NCI-H146 (cell line): Measurements from ENCODE around the gene FEN1.

Source experiments
- DNase-seq: peaks from one replicate; lab custom pipeline; 2025; lab: John Stamatoyannopoulos, UW

FEN1 gene

GRCh38 chr11:61817471-61818202 is 24.9 kb downstream of the FEN1 start:
- no peak for DNase-seq

- DNase-seq, result no peak
Observed at GRCh38 chr11:61820174-61820573, 27.5 kb downstream of the FEN1 start.

DNA sequence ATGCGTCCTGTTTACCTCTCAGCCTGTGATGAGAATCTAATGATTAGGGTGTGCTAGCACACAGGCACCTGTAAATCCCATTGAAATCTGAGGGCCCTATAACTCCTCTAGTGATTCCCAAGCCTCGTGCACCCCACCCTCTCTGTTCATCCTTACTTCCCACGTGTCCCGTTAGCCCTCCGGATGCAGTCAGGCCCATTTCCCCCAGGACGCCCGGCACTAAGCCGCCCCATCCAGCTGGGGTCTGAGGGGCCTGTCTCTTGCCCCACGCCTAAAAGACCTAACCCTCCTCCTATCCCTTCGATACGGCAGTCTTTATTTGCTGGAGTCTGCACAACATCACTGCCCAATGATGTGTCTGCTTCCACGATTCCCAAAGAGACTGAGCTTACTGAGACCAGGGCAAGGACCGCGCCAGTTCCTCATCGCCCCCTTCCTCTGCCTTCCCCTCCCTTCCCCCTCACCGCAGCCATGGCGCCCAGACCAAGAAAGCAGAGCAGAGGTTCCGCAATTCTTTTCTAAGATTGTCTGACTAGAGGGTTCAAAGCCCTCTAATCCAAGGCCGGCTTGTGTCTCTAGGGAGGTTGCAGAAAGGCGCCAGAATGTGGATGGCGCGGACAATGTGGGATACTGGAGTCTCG is 34.3 kb downstream of the FEN1 start:
- DNase-seq, result peak; percentile 74

DNA sequence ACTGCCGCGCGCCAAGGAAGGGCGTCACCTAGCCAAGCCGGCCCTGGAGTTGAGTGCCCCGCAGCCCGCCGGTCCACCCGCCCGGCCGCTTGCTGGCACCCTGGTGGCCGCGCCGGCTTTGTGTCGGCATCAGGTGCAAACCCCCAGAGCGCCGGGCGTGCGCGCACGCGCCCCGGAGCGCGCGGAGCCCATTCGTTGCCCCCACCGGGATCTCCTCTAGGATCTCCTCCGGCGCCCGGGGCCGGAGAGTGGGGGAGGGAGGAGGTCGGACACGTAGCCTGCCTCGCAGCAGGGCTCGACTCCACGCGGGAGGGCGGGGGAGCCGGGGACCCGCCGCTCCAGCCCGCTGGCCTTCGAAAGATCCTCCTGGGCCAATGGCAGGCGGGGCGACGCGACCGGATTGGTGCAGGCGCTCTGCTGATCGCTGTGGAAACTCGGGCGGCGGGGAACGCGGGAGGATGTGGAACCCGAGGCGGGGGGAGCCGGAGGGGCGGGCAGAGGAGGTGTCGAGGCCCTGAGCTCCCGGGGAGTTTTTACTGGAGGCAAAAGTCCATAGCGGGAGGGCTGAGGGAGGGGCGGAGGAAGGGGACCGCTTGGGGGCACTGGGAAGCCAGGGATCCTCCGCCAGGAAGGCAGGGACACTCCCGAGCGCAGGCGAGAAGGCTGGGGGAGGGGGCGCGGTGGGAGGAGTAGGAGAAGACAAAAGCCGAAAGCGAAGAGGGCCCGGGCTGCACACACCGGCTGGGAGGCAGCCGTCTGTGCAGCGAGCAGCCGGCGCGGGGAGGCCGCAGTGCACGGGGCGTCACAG is 35.1 kb downstream of the FEN1 start, which contains the start of gene FADS2:
TSS of gene FADS2 (plus strand) at position 730 of the 808 bp plus-strand sequence. CDS start 91 bp downstream, outside the sequence.
- DNase-seq, result peak; percentile 99

- no peak for DNase-seq
Observed at GRCh38 chr11:61828379-61828628, 35.6 kb downstream of the FEN1 start.

DNA sequence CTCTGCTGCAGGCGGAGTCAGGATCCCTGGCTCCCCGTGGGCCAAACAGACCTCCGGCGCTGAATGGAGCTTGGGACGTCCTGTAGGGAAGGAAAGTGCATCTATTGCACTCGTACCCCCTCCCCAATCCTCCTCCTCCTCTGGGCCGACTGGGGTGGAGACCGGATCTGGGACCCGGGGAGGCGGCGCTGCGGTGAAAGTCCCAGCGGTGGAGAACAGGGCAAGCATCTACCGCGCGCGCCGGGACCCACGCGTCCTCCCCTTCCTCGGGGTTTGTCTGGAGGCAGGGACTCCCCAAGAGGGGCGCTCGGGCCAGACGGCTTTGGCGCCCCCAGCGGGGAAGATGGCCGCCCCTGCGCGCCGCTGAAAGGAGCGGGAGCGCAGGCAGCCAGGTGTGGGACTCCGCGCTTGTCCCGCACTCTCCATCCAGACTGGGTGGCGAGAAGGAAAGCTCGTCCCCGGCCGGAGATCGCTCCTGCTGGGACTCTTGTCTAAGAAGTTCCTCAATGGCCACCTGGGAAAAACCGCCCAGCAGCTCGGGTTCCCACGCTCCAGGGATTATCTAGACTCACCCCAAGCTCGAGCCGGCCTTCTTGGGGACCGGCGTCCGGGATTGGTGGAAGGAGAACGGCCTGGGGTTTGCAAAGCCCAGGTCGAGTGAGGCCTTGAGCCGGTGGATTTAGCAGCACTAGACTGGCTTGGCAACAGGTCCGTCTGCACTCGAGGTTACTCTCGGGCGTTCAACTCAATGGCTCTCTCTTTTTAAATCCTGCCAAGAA is 36.1 kb downstream of the FEN1 start:
- peak; percentile 64 for DNase-seq

DNA sequence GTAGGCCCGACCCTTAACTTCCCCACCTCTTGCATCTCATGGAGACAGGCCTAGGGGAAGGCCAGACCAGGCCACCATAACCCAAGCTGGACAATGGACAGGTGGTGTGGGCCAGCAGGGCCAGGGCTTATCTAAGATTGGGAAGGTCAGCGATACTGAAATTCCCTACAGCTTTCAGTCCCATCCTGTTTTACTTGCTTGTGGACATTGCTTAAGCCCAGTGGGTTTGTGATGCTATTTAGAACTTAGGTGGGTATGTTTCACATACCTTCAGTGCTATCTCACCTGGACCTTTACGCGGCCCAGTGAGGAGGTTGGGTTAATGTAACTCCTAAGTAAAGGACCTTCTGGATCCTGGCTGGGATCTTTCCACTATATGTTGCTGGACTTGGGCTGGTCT is 37.1 kb downstream of the FEN1 start:
- DNase-seq, result no peak

DNA sequence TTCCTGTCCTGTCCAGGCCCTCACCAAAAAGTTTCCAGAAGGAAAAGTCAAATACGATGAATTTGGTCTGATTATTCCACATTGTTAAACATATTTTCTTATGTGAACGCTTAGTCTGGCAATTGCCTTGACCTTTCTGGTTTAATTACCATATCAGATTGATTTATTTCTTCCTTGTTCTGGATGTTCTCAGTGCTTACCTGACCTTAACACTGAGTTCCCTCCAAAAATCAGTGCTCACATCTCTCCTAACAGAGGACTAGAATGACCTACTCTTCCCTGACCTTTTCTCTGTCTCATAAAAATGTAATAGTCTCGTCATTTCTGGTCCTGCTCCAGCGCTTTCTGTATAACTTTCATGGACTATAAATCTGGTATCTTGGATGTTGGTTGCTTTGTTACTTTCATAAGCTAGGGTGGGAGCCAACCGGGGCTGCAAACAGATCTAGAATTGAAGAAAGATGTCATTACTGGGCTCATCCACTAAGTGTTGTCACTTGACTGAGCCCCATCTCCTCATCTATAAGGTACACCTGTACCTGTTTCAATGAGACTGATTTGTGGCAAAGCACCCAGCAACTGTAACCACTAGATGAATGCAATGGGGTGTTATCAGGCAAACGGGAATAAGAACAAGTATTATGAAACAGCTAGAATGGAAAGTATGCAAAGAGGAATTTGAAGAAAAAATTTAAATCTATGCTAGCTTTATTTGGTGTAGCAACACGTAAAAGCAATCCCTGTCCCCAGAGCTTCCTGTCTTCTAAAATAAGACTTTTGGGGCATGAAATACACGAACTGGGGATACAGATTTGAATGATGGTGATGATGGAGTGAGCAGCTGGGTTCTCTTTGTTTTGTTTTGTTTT is 37.8 kb downstream of the FEN1 start:
- no peak for DNase-seq

DNA sequence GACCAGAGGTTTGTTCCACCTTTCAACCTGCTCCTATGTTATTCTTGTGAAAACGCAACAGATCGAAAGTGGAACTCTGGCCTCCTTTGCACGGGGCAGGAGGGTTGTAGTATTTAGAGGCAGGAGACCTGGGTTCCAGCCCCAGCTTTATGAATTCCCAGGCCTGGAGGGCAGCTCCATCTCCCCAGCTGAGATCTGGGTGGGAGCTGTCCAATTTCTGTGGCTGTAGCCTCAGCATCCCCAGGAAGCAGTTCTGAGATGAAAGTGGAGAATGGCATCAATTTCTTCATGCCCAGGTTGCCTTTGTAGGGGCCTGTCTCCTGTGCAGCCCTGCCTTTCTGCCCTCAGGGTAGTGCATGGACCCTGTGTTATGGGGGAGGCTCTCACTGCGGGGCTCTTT is 39.5 kb downstream of the FEN1 start:
- no peak for DNase-seq

GRCh38 chr11:61832754-61833153 is 40.0 kb downstream of the FEN1 start:
- no peak for DNase-seq

DNA sequence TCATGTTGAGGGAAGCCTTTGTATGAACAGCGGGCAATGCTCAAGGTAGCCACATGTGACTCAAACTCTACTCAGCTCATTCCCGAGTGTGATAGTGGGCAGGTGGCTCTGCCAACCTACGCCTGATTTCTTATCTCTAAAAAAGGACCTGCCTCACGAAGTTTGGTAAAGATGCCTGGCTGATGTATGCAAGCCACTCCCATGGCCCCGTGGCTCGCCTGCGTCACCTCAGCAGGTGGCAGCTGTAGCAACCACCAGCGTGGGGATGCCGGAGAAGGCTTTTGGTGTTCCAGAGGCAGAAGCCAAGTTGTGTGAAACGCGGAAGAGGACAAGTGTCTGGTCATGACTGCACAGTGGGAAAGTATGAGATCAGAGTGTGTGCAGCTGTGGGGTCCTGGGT is 40.8 kb downstream of the FEN1 start:
- no peak for DNase-seq

DNA sequence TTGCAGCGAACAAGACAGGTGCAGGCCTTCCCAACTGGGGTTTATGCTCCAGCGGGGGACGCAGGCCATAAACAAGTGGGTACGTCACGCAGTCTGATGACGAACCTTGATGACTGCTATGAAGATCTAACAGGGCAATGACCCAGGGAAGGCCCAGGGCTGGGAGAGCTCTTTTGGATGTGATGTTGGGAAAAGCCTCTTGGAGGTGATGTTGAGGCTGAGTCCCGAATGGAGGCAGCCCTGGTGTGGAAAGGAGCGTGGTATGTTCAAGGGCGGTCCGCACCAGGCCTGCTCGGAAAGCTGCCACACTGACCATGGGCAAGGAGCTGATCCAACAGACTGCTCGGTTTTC is 41.2 kb downstream of the FEN1 start:
- DNase-seq, result no peak

DNA sequence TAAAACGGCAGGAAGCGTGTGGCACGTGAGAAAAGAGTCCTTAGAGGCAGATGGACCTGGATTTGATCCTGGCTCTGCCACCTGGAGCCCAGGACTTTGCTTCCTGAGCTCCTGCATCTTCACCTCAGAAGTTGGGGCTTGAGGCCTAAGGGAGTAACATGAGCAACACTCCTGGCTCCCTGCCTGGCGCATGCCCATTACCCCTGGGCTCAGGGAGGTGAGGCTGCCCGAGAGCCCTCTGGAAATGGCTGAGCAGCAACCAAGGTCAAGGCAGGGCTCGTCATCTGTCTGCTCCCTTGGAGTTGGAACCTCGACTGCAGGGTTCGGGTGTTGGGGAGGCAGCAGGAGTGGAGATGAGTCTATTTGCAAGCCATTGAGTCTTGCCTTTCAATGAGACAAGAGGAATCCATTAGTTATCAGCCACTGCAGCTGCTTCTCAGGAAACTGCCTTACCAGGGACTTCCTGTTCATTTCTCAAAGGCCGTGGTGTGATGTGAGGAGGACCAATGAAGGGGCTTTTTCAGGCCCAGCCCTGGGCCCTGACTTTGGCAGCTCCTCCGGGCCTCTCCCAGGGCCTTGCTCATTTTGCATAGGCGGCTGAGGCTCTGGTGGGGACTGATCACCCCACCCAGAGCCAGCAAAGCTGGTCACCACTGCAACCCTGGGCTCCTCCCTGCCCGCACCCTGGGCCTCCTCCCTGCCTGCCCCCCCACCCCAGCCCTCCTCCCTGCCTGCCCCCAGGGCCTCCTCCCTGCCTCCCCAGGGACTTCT is 41.8 kb downstream of the FEN1 start:
- DNase-seq, result peak; percentile 51

DNA sequence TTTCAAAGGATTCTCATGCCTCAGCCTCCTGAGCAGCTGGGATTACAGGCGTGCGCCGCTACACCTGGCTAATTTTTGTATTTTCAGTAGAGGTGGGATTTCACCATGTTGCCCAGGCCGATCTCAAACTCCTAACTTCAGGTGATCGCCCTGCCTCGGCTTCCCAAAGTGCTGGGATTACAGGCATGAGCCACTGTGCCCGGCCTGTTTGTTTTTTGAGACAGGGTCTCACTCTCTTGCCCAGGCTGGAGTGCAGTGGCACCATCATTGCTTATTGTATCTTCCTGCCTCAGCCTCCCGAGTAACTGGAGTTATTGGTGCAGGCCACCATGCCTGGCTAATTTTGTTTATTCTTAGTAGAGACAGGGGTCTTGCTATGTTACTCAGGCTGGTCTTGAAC is 43.5 kb downstream of the FEN1 start:
- DNase-seq, result no peak

DNA sequence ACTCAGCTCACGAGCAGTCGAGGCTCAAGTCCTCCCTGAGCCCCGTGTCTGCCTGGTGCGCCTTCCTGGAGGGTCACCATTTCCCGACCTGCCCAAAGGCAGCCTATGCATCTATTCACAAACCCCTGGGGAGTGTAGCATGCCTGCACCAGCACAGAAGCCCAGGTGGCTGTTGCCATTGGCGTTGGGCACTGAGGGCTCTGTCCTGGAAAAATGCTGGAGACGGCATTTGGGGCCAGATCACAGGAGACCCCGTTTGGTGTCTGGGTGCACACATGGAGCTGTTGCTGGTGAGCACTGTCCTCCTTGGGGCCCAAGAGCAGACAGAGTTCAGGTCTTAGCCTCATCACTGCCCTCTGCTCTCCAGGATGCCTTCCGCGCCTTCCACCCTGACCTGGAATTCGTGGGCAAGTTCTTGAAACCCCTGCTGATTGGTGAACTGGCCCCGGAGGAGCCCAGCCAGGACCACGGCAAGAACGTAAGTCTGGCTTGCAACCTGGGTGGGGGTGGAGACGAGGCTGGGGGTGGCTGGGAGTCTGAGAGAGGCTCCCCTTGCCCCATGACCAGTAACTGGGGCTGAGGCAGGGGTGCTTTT is 44.8 kb downstream of the FEN1 start:
- no peak for DNase-seq

DNA sequence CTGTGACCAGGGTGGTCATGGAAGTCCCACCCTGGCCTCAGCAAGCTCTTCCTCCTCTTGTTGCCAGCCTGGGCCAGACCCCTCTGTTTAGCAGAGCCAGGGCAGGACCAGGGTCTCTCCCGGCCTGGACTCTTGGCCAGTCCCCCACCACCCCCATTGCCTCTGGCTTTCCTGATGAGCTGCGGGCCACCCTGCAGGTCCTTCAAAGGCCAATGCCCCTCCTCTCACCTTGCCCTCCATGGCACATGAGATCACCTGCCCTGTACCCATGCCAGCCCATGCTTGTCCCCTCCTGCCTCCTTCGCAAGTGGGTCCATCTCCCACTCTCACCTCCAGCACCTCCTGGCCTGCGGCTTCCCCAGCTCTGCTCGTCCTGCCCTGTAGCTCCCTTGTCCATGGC is 45.8 kb downstream of the FEN1 start:
- no peak for DNase-seq

DNA sequence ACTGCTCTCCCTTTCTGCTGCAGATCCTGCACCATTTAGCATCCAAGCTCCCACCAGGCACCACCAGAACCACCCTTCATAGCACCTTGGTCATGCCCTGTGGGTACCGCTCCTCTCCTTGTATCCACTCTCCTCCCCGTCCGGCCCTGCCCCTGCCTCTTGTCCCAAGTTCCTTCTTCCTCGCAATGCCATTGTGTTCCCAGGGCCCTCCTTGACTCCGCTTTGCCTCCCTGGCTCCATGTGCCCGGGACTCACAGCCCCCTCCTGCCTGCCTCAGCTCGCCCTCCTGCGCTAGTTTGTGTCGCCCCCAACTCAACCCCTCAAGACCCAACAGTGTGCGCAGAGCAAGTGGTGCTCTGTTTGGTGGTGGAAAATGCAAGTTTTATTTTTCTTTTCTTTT is 46.2 kb downstream of the FEN1 start:
- DNase-seq, result no peak

- DNase-seq, result no peak
Observed at GRCh38 chr11:61839742-61840141, 47.0 kb downstream of the FEN1 start.

DNA sequence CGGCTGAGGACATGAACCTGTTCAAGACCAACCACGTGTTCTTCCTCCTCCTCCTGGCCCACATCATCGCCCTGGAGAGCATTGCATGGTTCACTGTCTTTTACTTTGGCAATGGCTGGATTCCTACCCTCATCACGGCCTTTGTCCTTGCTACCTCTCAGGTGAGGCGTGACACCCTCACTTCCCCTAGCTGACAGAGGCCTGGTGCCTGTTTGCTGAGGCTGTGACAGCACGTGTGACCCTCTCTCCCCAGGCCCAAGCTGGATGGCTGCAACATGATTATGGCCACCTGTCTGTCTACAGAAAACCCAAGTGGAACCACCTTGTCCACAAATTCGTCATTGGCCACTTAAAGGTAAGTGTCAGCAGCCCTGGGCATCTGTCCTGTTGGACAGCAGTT is 47.7 kb downstream of the FEN1 start:
- no peak for DNase-seq
